ENCODE data around the gene GALK1.

The GALK1 gene

GRCh38 chr17:75725504-75725903, 39.5 kb downstream of the GALK1 start:
- no peak for DNase-seq (ENCODE audit: low read depth in 2 of 2)

- DNase-seq (ENCODE audit: low read depth in 2 of 2), result no peak
Measured at GRCh38 chr17:75724016-75725003, 40.7 kb downstream of the GALK1 start.

GRCh38 chr17:75723171-75723930, 41.6 kb downstream of the GALK1 start:
- DNase-seq (ENCODE audit: low read depth in 2 of 2), result no peak

GRCh38 chr17:75722542-75723095, 42.4 kb downstream of the GALK1 start:
- no peak for DNase-seq (ENCODE audit: low read depth in 2 of 2)

- DNase-seq (ENCODE audit: low read depth in 2 of 2), result no peak
Measured at GRCh38 chr17:75722076-75722475, 42.9 kb downstream of the GALK1 start.

GRCh38 chr17:75721463-75722011, 43.5 kb downstream of the GALK1 start:
- DNase-seq (ENCODE audit: low read depth in 2 of 2), result no peak

- peak; percentile 22 to 37 for DNase-seq (ENCODE audit: low read depth in 2 of 2)
Measured at GRCh38 chr17:75720656-75721462, 44.1 kb downstream of the GALK1 start, which contains the start of gene ITGB4. Gene ITGB4, plus strand, starts transcription at chr17:75721459. Its CDS starts 3,245 bp downstream, at chr17:75724704.

GRCh38 chr17:75719732-75720131, 45.3 kb downstream of the GALK1 start:
- DNase-seq (ENCODE audit: low read depth in 2 of 2), result no peak

GRCh38 chr17:75712446-75712845, 52.5 kb downstream of the GALK1 start:
- no peak for DNase-seq (ENCODE audit: low read depth in 2 of 2)

All from activated CD4-positive, alpha-beta T cell treated with anti-CD3 and anti-CD28 coated beads for 24 hours (primary cell).